K562 (cell line): ENCODE measurements around the gene FAM89B. TPM values are rescaled to one million over a fixed set of nuclear protein-coding genes. Genes with fewer than 3 reads are reported as not detected.

Source experiments
- BCOR ChIP-seq: fragments of 450-650 bp; IDR thresholded peaks from 2 replicates; pipeline ENCODE4 v1.6.1; 2016
- BHLHE40 ChIP-seq: IDR thresholded peaks from 2 replicates; pipeline ENCODE4 v1.6.1; 2011; ENCODE audit warnings: low read length, improper control_type of control experiment
- BMI1 ChIP-seq: fragments of 150-350 bp; IDR thresholded peaks from 2 replicates; pipeline ENCODE4 v1.6.1; 2014; ENCODE audit warnings: low read length
- EHMT2 ChIP-seq: fragments of 450-650 bp; IDR thresholded peaks from 2 replicates; pipeline ENCODE4 v1.6.1; 2018; ENCODE audit warnings: antibody characterized with exemption
- ETS2 ChIP-seq: IDR thresholded peaks from 2 replicates; pipeline ENCODE4 v1.6.1; 2016; ENCODE audit warnings: borderline replicate concordance, missing genetic modification characterization, mild to moderate bottlenecking, moderate library complexity, missing compliant biosample characterization; ENCODE audit not compliant: poor library complexity, severe bottlenecking
- KLF13 ChIP-seq: fragments of 450-650 bp; IDR thresholded peaks from 2 replicates; pipeline ENCODE4 v1.6.1; 2016; ENCODE audit warnings: missing genetic modification characterization, low read depth, mild to moderate bottlenecking, missing compliant biosample characterization, moderate library complexity, borderline replicate concordance
- NCOA1 ChIP-seq: fragments of 450-650 bp; IDR thresholded peaks from 2 replicates; pipeline ENCODE4 v1.6.1; 2016; ENCODE audit warnings: low read depth
- POLR2H ChIP-seq: IDR thresholded peaks from 2 replicates; pipeline ENCODE4 v1.6.1; 2016; ENCODE audit warnings: missing genetic modification characterization, low read depth, mild to moderate bottlenecking, control low read depth, missing compliant biosample characterization, moderate library complexity
- SIN3B ChIP-seq: fragments of 450-650 bp; IDR thresholded peaks from 2 replicates; pipeline ENCODE4 v1.6.1; 2017; ENCODE audit warnings: low read depth, mild to moderate bottlenecking, moderate library complexity
- ZC3H11A ChIP-seq: IDR thresholded peaks from 2 replicates; pipeline ENCODE4 v1.6.1; 2012; ENCODE audit warnings: low read depth, low read length, improper control_type of control experiment
- ZNF551 ChIP-seq: fragments of 250-450 bp; sonication (Bioruptor Pico); IDR thresholded peaks from 2 replicates; pipeline ENCODE4 v1.5.0; 2021; ENCODE audit warnings: mild to moderate bottlenecking, moderate library complexity
- polyA plus RNA-seq, 8 experiments: library from polyadenylated mRNA; depleted of rRNA in 4 of 8; stranded (reverse) in 5 of 8; unstranded in 3 of 8; fragments of >200 nt; fragmentation: Nextera tagmentation in 2 of 8; fragmentation: Illumina TruSeq in 1 of 8; extraction: Ambion mirVana in 2 of 8; extraction: Trizol in 1 of 8; gene quantifications; 2 replicates each; pipeline versions ENCODE4 v1.2.1 to v1.2.3, GENCODE V29; 2011 to 2014; ENCODE audit warnings: inconsistent platforms in 1 of 8, missing spikeins in 1 of 8
- total RNA-seq, 7 experiments: library from RNA; depleted of rRNA in 6 of 7; stranded (reverse); fragments of >200 nt in 6 of 7; fragmentation: Illumina TruSeq in 2 of 7; extraction: Trizol in 2 of 7; gene quantifications; 2 replicates each; pipeline versions ENCODE4 v1.2.1 to v1.2.3, GENCODE V29; 2011 to 2021; ENCODE audit warnings: low replicate concordance in 1 of 7
- TF ChIP-seq, protein P1 (sequence below): sonication (generic); formaldehyde crosslinking; IDR thresholded peaks from 2 replicates; pipeline ENCODE4 v1.8.1; 2023; ENCODE audit warnings: missing genetic modification reagents, mild to moderate bottlenecking, borderline replicate concordance
- TF ChIP-seq, protein P2 (sequence below), 2 experiments: IDR thresholded peaks; 2 replicates each; pipeline ENCODE4 v1.6.1; 2011; ENCODE audit warnings: borderline replicate concordance in 1 of 2, control low read depth in 1 of 2, low read depth in 1 of 2, low read length in 1 of 2, mild to moderate bottlenecking in 1 of 2, mixed read lengths in 1 of 2, moderate library complexity in 1 of 2; ENCODE audit not compliant: insufficient read depth in 1 of 2, insufficient read length in 1 of 2, poor library complexity in 1 of 2, severe bottlenecking in 1 of 2; ENCODE audit errors: extremely low read depth in 1 of 2
- TF ChIP-seq, protein P3 (sequence below): fragments of 250-450 bp; sonication (Bioruptor Pico); IDR thresholded peaks from 2 replicates; pipeline ENCODE4 v1.8.0; 2022; ENCODE audit warnings: moderate library complexity, mild to moderate bottlenecking, inconsistent platforms
- TF ChIP-seq, protein P4 (sequence below): fragments of 450-650 bp; formaldehyde crosslinking; IDR thresholded peaks from 2 replicates; pipeline ENCODE4 v1.4.0; 2020; ENCODE audit warnings: mild to moderate bottlenecking, moderate library complexity
- TF ChIP-seq, protein P5 (sequence below): IDR thresholded peaks from 2 replicates; pipeline ENCODE4 v1.6.1; 2012; ENCODE audit warnings: low read depth, low read length, improper control_type of control experiment, borderline replicate concordance

FAM89B gene
- total and polyA plus RNA-seq, 9 of the 15 experiments (the other 6 are each of a cell fraction or from before 2014, with no cell fraction given), result 0.32 to 27.6 (median 11.9) TPM

DNA sequence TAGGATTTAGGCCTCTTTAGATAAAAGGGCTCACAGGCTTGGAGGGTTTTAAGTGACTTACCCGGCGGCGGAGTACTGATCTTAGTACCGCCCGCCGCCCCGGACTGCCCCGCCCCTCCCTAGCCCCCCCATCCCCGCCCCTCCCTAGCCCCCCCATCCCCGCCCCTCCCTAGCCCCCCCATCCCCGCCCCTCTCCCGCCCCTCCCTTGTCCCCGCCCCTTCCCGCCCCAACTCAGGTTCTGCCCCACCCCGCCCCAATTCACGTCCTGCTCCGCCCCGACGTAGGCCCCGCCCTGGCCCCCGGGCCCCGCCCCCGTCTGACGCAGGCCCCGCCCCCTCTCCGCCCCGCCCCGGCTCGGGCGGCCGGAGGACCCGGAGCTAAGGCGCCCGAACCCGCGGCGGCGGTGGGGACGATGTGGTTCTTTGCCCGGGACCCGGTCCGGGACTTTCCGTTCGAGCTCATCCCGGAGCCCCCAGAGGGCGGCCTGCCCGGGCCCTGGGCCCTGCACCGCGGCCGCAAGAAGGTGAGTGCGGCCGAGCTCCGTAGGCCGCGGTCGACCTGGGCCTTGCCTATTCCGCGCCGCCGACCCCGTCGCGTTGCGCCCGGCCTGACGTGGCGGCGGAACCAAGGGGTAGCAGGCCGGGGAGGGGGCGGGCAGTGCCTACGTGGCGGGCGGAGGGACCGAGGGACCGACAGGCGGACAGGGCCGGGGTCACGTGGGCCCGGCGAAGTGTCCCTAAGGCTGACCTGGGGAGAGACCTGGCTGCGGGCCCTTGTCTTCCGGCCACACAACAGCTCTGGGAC lies 47.4 kb upstream of the FAM89B start, which contains the start of gene SCYL1 (continued):
- TF ChIP-seq, protein P1, sequence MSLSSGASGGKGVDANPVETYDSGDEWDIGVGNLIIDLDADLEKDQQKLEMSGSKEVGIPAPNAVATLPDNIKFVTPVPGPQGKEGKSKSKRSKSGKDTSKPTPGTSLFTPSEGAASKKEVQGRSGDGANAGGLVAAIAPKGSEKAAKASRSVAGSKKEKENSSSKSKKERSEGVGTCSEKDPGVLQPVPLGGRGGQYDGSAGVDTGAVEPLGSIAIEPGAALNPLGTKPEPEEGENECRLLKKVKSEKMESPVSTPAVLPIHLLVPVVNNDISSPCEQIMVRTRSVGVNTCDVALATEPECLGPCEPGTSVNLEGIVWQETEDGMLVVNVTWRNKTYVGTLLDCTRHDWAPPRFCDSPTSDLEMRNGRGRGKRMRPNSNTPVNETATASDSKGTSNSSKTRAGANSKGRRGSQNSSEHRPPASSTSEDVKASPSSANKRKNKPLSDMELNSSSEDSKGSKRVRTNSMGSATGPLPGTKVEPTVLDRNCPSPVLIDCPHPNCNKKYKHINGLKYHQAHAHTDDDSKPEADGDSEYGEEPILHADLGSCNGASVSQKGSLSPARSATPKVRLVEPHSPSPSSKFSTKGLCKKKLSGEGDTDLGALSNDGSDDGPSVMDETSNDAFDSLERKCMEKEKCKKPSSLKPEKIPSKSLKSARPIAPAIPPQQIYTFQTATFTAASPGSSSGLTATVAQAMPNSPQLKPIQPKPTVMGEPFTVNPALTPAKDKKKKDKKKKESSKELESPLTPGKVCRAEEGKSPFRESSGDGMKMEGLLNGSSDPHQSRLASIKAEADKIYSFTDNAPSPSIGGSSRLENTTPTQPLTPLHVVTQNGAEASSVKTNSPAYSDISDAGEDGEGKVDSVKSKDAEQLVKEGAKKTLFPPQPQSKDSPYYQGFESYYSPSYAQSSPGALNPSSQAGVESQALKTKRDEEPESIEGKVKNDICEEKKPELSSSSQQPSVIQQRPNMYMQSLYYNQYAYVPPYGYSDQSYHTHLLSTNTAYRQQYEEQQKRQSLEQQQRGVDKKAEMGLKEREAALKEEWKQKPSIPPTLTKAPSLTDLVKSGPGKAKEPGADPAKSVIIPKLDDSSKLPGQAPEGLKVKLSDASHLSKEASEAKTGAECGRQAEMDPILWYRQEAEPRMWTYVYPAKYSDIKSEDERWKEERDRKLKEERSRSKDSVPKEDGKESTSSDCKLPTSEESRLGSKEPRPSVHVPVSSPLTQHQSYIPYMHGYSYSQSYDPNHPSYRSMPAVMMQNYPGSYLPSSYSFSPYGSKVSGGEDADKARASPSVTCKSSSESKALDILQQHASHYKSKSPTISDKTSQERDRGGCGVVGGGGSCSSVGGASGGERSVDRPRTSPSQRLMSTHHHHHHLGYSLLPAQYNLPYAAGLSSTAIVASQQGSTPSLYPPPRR, result no peak
- no peak for TF ChIP-seq BCOR
- TF ChIP-seq SIN3B, result peak; percentile 50; the same call in 1 of the 2 replicates
- TF ChIP-seq, protein P2, sequence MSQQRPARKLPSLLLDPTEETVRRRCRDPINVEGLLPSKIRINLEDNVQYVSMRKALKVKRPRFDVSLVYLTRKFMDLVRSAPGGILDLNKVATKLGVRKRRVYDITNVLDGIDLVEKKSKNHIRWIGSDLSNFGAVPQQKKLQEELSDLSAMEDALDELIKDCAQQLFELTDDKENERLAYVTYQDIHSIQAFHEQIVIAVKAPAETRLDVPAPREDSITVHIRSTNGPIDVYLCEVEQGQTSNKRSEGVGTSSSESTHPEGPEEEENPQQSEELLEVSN (IDR thresholded peaks at IDR 0.05; ENCODE audit: borderline replicate concordance in 1 of 2, extremely low read depth in 1 of 2, insufficient read depth in 1 of 2, insufficient read length in 1 of 2, low read depth in 1 of 2, low read length in 1 of 2, poor library complexity in 1 of 2, severe bottlenecking in 1 of 2), result peak in 1 of 2 experiments; percentile 24
- no peak for TF ChIP-seq POLR2H (tag)
- 0 out of 2 replicates have a peak, but pooled peaks have one; percentile 20 for TF ChIP-seq KLF13 (tag)
- TF ChIP-seq ZC3H11A, result no peak
- TF ChIP-seq, protein P3, sequence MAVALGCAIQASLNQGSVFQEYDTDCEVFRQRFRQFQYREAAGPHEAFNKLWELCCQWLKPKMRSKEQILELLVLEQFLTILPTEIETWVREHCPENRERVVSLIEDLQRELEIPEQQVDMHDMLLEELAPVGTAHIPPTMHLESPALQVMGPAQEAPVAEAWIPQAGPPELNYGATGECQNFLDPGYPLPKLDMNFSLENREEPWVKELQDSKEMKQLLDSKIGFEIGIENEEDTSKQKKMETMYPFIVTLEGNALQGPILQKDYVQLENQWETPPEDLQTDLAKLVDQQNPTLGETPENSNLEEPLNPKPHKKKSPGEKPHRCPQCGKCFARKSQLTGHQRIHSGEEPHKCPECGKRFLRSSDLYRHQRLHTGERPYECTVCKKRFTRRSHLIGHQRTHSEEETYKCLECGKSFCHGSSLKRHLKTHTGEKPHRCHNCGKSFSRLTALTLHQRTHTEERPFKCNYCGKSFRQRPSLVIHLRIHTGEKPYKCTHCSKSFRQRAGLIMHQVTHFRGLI (CRISPR knock-in tag), result no peak
- no peak for TF ChIP-seq ETS2
- TF ChIP-seq NCOA1, result no peak
- TF ChIP-seq, protein P4, sequence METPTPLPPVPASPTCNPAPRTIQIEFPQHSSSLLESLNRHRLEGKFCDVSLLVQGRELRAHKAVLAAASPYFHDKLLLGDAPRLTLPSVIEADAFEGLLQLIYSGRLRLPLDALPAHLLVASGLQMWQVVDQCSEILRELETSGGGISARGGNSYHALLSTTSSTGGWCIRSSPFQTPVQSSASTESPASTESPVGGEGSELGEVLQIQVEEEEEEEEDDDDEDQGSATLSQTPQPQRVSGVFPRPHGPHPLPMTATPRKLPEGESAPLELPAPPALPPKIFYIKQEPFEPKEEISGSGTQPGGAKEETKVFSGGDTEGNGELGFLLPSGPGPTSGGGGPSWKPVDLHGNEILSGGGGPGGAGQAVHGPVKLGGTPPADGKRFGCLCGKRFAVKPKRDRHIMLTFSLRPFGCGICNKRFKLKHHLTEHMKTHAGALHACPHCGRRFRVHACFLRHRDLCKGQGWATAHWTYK (CRISPR knock-in tag), result peak; percentile 41; the same call in 1 of the 2 replicates
- TF ChIP-seq ZNF551, result no peak
- TF ChIP-seq EHMT2, result no peak
- TF ChIP-seq, protein P5, sequence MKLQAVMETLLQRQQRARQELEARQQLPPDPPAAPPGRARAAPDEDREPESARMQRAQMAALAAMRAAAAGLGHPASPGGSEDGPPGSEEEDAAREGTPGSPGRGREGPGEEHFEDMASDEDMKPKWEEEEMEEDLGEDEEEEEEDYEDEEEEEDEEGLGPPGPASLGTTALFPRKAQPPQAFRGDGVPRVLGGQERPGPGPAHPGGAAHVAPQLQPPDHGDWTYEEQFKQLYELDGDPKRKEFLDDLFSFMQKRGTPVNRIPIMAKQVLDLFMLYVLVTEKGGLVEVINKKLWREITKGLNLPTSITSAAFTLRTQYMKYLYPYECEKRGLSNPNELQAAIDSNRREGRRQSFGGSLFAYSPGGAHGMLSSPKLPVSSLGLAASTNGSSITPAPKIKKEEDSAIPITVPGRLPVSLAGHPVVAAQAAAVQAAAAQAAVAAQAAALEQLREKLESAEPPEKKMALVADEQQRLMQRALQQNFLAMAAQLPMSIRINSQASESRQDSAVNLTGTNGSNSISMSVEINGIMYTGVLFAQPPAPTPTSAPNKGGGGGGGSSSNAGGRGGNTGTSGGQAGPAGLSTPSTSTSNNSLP, result no peak
- no peak for TF ChIP-seq BHLHE40
- no peak for TF ChIP-seq BMI1
